Epidermal melanocyte (primary cell): ENCODE data around the gene CUTA.
"Not testable (repeated sequence)": the region's sequence is repeated elsewhere in the genome, so short reads cannot be mapped to it uniquely, and the experiment has no call there.

ENCODE experiments used
- DNase-seq: peaks from one replicate; pipeline ENCODE4 v3.0.0; 2011; ENCODE audit warnings: low spot score; ENCODE audit not compliant: insufficient read length

CUTA gene

DNA sequence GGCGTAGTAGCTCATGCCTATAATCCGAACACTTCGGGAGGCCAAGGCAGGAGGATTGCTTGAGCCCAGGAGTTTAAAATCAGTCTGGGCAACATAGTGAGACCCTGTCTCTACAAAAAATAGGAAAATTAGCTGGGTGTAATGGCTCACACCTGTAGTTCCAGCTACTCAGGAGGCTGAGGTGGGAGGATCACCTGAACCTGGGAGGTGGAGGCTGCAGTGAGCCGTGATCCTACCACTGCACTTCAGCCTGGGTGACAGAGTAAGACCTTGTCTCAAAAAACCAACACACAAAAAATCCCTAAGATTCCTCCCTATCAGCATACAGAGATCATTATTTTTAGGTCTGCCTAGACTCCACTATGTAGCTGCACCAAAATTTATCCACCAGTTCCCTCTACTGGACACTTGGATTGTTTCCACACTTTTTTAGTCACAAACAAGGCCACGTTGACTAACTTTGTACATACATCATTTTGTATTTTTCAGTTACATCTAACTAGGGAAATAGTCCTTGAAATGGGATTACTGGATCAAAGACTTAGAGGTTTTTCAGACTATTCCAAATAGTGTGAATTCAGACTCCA, 10.7 kb downstream of the CUTA start:
- no peak for DNase-seq

DNA sequence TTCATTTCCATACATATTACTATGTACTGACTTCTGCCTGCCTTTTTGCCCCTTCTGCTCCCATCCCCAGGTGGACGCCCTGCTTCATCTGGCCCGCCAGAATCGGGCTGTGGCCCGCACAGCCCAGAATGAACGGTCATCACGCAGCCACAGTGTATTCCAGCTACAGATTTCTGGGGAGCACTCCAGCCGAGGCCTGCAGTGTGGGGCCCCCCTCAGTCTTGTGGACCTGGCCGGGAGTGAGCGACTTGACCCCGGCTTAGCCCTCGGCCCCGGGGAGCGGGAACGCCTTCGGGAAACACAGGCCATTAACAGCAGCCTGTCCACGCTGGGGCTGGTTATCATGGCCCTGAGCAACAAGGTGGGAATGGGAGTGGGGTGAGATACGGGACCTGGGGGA, 11.8 kb downstream of the CUTA start:
- DNase-seq, result no peak

DNA sequence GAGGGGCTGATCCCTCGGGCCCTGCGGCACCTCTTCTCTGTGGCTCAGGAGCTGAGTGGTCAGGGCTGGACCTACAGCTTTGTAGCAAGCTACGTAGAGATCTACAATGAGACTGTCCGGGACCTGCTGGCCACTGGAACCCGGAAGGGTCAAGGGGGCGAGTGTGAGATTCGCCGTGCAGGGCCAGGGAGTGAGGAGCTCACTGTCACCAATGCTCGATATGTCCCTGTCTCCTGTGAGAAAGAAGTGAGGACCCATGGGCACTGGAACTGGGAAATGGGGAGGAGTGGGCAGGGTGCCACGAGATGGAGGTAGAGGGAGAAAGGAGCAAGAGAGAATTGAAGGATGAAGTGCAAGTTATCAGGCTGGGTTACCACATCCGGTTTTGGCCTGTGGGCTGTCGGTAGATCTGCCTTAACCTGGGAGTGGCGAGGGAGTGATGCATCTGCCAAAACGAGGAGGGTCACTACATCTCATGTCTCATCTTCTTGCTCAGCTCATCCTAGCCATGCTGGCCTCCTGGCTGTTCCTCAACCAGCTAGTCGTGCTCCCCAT, 12.4 kb downstream of the CUTA start:
- no peak for DNase-seq

DNA sequence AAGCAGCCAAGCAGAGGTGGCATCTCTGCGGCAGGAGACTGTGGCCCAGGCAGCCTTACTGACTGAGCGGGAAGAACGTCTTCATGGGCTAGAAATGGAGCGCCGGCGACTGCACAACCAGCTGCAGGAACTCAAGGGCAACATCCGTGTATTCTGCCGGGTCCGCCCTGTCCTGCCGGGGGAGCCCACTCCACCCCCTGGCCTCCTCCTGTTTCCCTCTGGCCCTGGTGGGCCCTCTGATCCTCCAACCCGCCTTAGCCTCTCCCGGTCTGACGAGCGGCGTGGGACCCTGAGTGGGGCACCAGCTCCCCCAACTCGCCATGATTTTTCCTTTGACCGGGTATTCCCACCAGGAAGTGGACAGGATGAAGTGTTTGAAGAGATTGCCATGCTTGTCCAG, 13.0 kb downstream of the CUTA start:
- no peak for DNase-seq

DNA sequence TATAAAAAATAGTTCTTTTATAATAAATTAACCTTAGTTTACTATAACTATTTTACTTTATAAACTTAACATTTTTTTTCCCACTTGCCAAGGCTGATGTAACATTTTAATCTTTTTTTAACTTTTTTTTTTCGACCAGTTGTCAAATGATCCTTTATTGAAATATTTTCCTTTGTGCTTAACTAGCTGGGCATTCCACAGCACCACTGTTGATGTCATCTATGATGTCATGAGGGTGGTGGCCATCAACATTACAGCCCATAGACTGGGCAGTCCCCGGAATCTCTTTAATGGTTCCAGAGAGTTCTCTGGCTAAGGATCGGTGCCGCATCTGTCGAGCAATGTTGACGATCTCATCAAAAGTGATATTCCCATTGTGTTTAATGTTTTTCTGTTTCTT, 18.0 kb downstream of the CUTA start:
- not testable (repeated sequence) for DNase-seq

DNA sequence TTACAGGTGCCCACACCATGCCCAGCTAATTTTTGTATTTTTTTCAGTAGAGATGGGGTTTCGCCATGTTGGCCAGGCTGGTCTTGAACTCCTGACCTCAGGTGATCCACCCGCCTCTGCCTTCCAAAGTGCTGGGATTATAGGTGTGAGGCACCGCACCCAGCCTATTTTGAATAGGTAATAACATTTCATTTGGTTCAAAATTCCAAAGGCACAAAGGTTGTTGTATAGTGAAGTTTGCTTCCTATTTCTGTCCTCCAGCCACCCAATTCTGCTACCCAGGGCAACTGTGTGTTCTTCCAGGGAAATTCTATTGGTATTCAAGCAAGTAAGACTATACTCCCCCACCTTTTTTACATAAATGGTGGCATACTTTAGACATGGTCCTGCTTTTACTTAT, 19.3 kb downstream of the CUTA start:
- not testable (repeated sequence) for DNase-seq

DNA sequence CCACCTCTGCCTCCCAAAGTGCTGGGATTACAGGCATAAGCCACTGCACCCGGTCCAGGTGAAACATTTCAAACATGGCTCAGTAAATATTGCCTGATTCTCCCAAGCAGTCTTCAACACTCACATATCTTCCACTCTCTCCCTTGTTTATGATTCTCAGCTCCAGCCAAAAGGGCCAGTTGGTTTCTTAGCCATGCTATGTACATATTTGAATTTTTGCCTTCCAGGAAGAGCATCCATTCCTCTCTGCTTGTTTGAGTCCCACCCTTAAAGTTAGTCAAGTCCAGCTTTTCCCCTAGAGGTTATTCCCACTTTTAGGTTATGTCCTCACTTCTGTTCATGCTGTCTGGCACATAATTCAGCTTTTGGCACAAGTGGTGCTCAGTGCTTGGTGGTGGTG, 20.4 kb downstream of the CUTA start:
- no peak for DNase-seq

DNA sequence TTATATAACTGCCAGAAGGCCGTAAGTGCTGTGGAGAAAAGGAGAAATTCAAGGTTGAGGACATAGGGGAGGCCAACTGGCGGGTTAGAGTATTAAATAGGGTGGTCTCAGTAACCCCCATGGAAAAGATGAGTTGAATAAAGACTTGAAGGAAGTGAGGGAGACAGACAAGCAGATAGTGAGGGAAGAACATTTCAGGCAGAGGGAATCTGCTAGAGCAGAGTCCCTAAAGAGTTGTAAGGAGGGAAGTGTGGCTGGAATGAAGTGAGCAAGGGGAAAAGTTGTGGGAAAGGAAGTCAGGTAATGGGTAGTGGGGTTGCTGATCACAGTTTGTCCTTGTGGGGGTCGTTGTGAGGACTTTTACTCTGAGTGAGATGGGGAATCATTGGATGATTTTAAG, 24.9 kb downstream of the CUTA start:
- DNase-seq, result no peak

DNA sequence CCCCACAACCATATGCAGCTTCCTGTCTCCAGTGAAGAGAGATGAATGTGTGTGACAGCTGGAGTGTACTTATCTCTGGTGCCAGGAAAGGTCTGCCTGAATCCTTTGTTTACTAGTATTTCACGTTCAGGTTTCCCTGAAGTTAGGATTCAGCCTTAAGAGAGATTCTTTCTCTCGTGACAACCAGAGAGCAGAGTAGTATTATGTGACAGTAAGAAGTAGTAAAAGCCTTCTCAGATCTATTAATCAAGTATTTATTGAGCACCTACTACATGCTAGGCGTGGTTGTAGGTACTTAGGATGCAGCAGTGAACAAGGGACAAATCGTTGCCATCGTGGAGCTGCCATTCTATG, 25.3 kb downstream of the CUTA start:
- no peak for DNase-seq

DNA sequence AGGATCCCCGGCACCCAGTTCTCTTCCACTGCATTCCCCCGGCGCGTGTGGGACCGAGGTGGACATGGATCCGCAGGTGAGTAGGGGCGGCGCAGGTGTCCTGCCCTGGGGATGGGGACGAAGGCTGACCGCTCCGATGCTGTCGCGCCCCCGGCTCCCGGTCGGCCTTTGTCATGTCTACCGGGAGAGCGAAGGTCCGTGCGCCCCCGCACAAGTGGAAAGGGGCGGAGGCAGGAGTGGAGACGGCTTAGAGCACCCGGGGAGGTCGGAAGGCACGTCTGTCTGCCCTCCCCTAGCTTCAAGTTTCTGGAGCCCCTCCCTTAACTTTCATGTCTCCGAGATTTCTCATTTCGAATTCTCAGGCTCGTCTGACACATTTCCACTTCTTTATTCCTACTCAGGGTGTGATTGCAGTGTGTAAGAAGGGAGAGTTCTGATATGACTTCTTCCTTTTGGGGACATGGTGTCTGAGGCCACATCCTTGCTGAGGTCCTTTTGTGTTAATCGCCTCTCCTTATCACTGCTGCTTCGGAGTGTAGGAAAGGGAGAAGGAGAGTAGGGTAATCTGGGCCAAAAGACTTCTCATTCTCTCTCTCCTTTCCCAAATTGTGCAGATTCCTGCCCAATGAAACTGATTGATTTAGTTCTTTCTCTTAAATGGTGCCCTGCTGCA, 25.8 kb downstream of the CUTA start:
- no peak for DNase-seq

DNA sequence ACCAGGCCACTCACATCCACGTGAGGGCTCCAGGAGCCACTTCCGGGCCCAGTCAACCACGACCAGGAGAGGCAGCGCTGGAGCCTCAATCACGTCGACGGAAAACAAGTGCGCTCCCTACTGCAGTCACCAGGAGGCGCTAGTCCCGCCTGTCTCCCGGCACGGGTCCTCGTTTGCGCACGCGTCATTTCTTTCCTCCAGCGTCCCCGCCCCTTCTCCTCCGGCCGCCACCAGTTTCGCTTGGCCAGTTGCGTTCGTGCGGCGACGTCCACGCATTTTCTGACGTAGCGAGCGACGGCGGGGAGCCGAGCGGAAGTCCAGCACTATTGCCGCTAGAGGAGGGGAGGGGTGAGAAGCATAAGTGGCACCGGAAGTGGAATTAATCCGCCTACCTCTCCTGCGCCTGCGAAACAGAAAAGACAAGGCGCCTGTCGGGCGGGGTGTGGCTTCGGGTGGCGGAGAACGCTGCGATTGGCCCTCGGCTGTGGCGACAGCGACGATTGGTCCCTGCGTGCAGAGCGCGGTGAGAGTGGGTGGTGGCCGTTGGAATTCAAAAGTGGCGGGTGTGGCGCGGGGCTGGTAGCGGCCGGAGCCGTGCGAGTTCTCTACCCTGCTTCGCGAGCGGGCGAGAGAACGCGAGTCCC, 26.5 kb downstream of the CUTA start, which contains the start of gene KIFC1:
Gene KIFC1 (plus strand): TSS at position 546 of the 644 bp plus-strand sequence. CDS start 163 bp downstream, outside the sequence.
- peak; percentile 93 for DNase-seq

DNA sequence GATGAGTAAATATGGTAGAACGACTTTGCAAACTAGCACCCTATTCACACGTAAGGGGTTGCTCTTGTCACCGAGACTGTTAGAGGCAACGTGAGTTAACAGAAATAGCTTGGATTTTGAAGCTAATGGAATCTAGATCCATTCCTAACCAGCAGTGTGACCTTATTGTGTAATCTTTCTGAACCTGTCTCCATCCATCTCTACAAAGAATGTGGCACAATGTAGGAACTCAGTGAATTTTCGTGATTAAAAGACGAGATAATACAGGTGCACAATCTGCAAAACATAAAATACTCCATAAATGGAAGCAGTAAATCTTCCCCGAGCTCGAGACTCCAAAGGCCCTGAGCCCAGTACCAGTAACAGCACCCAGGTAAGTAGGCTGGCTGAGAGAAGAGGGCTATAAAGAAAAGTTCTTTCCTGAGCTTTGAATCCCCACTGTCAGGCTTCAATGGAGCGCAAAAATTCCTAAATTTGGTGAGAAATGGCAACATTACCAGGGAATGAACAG, 27.1 kb downstream of the CUTA start:
- no peak for DNase-seq

DNA sequence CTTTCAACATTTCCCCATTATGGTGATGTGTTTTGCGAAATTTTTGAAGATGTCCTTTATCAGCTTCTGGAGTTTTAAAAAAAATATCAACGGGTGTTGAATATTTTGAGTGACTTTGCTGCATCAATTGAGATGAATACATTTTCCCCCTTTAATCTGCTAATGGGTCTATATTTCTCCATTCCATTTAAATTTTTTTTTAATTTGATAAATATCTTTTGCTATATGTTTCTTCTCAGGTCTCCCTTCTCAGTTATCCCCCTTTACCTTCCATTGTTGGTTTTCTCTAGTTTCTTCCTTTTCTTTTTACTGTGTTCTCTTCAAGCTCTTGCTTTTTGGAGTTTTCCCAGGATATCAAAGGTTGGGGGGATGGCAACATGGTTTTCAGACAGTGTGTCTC, 27.7 kb downstream of the CUTA start:
- no peak for DNase-seq

DNA sequence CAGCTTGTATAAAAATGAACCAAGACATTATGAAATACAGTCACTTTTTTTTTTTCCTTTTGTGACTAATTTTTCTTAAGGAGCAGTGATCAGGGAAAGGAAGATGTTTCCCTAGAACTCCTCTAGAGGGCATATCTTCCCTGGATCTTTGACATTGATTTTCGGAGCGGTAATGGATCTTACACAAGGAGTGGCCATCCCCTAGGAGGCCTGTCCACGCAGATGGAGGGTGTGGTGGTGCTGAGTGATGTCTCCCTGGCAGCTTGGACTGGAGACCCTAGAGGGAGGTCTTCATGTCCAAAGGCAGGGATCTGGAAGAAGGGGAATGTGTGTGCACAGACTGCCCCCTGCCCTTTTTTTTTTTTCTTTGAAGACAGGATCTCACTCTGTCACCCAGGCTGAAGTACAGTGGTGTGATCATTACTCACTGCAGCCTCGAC, 33.3 kb downstream of the CUTA start:
- DNase-seq, result peak; percentile 46

DNA sequence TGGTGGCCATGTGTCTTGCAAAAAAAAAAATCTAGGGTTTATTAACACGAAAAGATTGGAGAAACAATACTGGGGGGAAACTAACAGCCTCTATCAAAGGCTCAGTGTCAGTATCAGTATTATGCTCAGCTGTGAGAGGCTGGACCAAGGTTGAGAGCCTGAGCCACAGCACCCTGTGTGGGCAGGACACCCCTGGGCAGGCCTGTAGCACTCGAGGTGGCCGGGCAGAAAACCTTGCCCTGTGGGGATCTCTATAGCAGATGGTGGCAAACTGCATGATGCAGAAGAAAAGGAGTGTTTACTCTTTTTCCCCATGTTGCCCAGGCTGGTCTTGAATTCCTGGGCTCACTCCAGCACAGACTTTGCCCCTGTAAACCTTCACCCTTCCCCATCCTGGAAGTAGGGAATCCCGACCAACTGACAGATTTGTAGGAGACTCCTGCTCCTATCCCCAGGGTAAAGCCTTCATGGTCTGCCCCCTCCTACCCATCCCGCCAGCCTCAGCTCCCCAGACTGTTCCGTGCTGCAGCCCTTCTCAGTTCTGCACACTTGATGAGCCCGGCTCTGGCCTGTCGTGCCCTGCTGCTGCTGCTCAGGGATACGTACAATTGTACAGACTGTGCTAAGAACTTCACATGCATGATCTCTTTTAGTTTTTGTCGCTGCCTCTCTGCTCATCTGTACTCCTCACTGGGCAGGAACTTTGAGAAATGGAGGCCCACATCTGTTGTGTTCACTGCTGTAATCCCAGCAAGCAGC, 34.3 kb downstream of the CUTA start:
- no peak for DNase-seq

DNA sequence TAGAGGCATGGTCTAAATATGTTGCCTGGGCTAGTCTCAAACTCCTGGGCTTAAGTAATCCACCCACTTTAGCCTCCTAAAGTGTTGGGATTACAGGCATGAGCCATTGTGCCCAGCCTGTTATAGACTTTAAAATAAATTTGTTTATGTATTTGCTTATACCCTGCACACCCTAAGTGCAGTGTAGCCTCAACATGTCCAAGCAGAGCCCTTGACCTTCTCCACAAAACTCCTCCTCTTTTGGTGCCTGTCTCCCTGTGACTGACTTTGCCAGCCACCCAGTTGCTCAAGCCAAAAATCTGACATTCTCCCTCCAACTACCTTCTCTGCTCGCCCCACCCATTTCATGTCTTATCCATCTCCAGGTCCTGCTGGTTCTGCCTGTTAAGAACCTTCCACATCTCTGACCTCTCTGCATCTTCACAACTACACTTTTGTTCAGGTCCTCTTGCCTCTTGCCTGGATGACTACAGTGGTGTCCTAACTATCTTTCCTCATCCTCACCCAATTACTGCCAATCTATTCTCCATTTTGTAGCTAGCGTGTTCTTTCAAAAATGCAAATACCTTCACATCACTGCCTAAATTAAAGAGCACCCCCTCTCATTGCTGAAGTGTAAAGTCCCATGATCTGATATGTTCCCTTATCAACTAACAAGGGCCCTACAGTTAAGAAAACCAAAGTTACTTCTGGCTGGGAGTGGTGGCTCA, 37.5 kb downstream of the CUTA start:
- no peak for DNase-seq

DNA sequence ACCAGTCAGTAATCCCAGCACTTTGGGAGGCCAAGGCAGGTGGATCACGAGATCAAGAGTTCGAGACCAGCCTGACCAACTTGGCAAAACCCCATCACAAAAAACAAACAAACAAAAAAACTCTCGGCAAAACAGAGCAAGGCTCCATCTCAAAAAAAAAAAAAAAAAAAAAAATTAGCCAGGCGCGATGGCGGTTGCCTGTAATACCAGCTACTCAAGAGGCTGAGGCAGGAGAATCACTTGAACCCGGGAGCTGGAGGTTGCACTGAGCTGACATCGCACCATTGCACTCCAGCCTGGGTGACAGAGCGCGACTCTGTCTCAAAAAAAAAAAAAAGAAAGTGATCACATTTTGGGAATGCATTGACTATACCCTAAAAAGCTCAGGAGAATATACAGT, 38.7 kb downstream of the CUTA start:
- DNase-seq, result not testable (repeated sequence)

DNA sequence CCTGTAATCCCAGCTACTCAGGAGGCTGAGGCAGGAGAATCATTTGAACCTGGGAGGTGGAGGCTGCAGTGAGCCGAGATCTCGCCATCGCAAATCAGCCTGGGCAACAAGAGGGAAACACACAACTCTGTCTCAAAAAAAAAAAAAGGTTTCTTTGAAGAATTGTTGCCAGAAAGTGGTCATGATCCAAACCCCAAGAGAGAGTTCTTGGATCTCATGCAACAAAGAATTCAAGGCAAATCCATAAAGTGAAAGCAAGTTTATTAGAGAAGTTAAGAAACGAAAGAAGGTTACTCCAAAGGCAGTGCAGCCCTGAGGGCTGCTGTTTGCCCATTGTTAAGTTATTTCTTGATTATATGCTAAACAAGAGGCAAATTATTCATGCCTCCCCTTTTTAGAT, 40.7 kb downstream of the CUTA start:
- no peak for DNase-seq

DNA sequence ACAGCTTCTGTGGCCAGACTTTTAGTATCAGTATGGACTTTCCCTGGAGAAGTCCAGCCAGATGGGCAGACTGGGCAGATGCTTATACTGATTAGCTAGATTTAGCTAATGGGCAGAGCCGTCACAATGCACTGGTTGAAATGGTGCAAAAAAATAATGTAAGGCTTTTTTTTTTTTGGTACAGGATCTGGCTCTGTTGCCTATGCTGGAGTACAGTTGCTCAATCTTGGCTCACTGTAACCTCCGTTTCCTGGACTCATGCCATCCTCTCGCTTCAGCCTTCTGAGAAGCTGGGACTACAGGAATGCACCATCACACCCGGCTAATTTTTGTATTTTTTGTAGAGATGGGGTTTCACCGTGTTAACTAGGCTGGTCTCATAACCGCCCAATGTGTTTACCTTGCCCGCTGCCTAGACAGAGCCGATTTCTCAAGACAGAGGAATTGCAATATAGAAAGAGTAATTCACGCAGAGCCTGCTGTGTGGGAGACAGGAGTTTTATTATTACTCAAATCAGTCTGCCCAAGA, 42.7 kb downstream of the CUTA start:
- no peak for DNase-seq

DNA sequence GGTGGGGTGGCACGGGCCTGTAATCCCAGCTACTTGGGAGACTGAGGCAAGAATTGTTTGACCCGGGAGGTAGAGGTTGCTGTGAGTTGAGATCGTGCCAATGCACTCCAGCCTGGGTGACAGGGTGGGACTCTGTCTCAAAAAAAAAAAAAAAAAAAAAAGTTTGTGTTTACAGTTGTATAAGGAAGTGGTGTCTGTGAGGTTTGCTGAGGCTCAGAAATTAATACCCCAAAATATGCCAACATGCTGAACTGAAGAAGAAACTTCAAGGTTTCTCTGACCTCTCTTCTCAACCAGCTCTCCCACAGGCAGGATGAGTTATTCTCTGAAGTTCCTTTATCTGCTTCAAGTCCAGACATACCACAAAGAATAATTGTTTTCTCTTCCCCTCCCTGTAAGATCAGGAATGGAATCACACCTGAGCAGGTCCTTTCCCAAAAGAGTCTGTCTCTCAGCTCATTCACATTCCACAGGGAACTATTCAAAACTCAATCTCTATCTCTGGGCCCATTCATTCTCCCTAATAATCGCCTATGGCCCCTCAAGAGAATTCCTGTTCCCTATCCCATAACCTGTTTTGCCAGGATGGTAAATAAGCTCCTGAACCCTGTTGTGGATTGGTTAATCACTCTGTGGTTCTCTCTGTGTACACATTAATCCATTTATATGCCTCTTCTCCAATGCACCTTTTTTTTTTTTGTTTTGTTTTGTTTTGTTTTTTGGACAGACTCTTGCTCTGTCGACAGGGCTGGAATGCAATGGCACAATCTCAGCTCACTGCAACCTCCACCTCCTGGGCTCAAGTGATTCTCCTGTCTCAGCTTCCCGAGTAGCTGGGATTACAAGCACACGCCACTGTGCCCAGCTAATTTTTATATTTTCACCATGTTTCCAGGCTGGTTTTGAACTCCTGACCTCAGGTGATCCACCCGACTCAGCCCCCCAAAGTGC, 43.7 kb downstream of the CUTA start:
- no peak for DNase-seq
